ENCODE results near the gene RHEBL1. TPM values are rescaled to one million over a fixed set of nuclear protein-coding genes. Genes with fewer than 3 reads are reported as not detected.

Gene RHEBL1
- total and polyA plus RNA-seq, 9 donors, result 1.2 to 3.4 (median 1.7) TPM

DNA sequence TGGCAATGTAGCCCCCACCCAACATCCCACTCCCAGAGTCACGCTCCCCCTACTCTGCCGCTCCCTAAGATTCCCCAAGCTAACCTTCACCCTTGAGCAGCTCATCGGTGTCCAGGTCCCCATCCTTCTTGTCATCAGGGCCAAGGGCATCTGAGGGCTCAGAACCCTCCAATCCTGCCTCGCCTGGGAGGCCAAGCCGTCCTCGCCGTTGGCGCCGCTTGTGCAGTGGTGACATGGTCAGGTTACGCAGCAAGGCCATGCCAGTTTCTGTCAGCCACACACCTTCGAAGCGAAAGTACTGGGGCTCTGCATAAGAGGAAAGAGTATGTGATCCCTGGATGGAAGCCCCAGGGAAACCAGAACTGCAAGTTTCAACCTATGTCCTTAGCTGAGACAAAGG, 25.1 kb downstream of the RHEBL1 start:
- Histone ChIP-seq H3K9me3 (replicated peaks; ENCODE audit: control insufficient read depth, low read depth, low read length) (no peaks in the 10 kb centered on the region), H3K4me3 (ENCODE audit: low read length) (no peak overlapping the region), H3K36me3 (ENCODE audit: control insufficient read depth, insufficient read depth, low read length) (peaks cover 99% of the 10 kb centered on the region), H3K27ac (ENCODE audit: low read length) (no peak overlapping the region), H3K4me1 (ENCODE audit: control insufficient read depth, insufficient read depth, low read length) (no peaks in the 10 kb centered on the region), H3K27me3 (ENCODE audit: control insufficient read depth, insufficient read depth, low read length) (no peaks in the 10 kb centered on the region)
- DNase-seq, result no peak
- WGBS (ENCODE audit: insufficient coverage), result 97% methylated on average over 12 of the region's 12 CpGs

DNA sequence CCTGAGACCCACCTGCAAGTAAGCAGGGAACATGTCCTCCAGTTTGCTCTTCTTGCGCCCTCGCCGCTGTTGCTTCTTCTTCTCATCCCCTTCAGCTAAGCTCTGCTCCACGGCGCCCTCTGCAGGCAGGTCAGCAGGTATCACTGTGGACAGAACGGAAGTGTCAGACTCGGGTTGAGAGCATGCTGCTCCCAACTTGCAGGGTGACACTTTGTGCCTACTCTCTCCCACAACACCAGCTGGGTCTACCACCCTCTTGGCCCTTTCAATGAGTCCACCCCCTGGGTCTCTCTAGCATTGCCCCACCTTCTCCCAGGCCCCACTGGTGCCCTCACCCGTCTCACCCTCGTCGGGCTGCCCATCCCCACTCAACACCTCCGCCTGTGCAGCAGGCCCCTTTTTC, 25.9 kb downstream of the RHEBL1 start:
- WGBS (ENCODE audit: insufficient coverage), result 47% methylated on average over 10 of the region's 11 CpGs

DNA sequence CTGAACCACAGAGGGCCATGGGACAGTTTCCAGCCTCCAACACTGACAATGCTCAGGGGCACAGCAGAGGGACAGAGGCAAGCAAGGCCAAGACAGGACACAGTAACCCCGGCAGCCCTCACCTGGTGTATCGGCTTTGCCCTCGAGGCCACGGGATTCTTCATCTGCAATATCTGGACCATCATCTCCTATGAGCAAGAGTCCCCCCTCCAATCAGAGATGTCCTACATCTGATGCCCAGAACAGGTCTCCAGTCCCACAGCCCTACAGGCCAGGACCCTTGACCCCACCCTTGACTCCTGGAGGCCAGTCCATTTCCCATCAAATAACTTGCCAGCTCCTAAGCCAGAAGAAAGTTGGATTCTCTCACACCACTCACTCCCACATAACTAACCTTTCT, 26.5 kb downstream of the RHEBL1 start:
- H3K27me3 ChIP-seq (ENCODE audit: control insufficient read depth, insufficient read depth, low read length), result no peaks in the 10 kb centered on the region
- H3K4me3 ChIP-seq (ENCODE audit: low read length), result no peak overlapping the region
- H3K27ac ChIP-seq (ENCODE audit: low read length), result no peak overlapping the region
- no peaks in the 10 kb centered on the region for H3K4me1 ChIP-seq (ENCODE audit: control insufficient read depth, insufficient read depth, low read length)
- no peak for DNase-seq
- peaks cover 99% of the 10 kb centered on the region for H3K36me3 ChIP-seq (ENCODE audit: control insufficient read depth, insufficient read depth, low read length)
- H3K9me3 ChIP-seq (replicated peaks; ENCODE audit: control insufficient read depth, low read depth, low read length), result no peaks in the 10 kb centered on the region
- WGBS (ENCODE audit: insufficient coverage), result no CpG with 5 or more reads among the region's 4 CpGs

More for the DNA sequence above, 25.9 kb downstream of the RHEBL1 start:
- H3K4me3 ChIP-seq (ENCODE audit: low read length), result no peak overlapping the region
- peaks cover 99% of the 10 kb centered on the region for H3K36me3 ChIP-seq (ENCODE audit: control insufficient read depth, insufficient read depth, low read length)
- H3K4me1 ChIP-seq (ENCODE audit: control insufficient read depth, insufficient read depth, low read length), result no peaks in the 10 kb centered on the region
- no peaks in the 10 kb centered on the region for H3K27me3 ChIP-seq (ENCODE audit: control insufficient read depth, insufficient read depth, low read length)
- DNase-seq, result no peak
- H3K9me3 ChIP-seq (replicated peaks; ENCODE audit: control insufficient read depth, low read depth, low read length), result no peaks in the 10 kb centered on the region
- H3K27ac ChIP-seq (ENCODE audit: low read length), result no peak overlapping the region

DNA sequence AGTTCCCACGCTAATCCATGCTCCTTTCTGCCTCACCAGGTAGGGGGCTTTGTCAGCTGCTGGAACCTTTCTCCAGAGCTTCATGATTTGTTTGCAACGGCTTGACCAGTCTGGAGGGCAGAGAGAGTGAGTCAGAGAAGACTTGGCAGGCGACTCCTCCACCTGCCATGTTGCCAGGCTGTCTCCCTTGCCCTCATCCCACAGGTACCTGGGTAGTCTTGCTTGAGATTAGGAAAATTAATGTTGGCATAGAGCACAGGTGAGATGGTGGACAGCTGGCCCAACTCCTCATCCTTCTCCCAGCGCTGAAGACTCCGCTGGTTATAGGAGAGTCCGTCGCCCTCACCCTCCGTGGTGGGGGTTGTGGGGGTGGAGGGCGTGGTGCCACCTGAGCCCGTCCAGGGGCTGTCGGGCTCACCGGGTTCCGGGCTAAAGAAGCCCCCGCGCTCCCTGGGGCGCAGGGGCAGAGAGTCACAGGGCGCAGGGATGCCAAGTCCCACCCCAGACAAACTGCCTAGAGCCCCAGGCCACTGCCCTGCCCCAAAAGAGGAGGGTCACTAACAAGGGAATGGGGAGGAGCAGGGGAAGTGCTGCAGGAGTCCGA, 27.8 kb downstream of the RHEBL1 start:
- H3K9me3 ChIP-seq (replicated peaks; ENCODE audit: control insufficient read depth, low read depth, low read length), result no peaks in the 10 kb centered on the region
- no peaks in the 10 kb centered on the region for H3K27me3 ChIP-seq (ENCODE audit: control insufficient read depth, insufficient read depth, low read length)
- 55% methylated on average over 1 of the region's 18 CpGs for WGBS (ENCODE audit: insufficient coverage)
- H3K36me3 ChIP-seq (ENCODE audit: control insufficient read depth, insufficient read depth, low read length), result peaks cover 99% of the 10 kb centered on the region
- H3K4me3 ChIP-seq (ENCODE audit: low read length), result no peak overlapping the region
- no peak for DNase-seq
- no peaks in the 10 kb centered on the region for H3K4me1 ChIP-seq (ENCODE audit: control insufficient read depth, insufficient read depth, low read length)
- no peak overlapping the region for H3K27ac ChIP-seq (ENCODE audit: low read length)

DNA sequence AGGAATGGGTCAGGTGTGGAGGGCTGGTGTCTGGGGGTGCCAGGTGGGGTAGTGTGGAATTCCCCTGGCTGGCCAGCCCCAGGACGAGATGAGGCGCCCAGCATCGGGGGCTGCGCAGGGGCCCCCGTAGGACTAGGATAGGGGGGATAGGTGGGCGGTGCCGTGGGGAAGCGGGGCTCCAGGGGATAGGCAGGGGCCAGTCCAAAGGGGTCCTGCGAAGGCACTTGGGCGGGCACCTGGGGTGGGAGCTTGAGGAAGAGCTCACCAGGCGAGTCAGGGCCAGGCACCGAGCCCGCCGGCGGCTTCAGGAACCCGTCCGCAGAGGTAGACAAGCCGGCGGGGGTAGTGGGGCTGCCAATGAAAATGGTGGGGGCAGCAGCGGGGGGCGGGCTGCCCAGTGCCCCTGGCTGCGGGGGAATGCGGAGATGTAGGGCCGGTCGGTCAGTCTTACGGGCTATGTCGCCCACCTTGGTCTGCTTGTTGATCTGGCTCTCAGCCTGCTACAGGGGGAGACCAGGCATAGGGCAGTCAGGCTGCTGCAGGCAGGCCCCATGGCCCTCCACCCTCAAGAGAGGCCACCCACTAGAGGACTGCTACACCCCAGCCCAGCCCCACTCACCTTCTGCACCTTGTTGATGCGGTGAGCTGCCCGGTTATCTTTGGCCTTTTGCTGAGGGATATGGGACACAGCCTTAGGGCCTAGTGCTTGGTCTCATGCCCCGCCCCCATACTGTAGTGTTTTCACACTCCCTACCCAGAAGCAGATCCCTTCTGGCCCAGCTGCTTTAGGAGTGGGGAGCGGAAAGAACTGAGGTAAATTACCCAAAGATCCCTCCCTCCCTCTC, 28.5 kb downstream of the RHEBL1 start:
- no peak overlapping the region for H3K27ac ChIP-seq (ENCODE audit: low read length)
- H3K36me3 ChIP-seq (ENCODE audit: control insufficient read depth, insufficient read depth, low read length), result peaks cover 98% of the 10 kb centered on the region
- H3K4me3 ChIP-seq (ENCODE audit: low read length), result no peak overlapping the region
- 91% methylated on average over 26 of the region's 31 CpGs for WGBS (ENCODE audit: insufficient coverage)
- no peaks in the 10 kb centered on the region for H3K27me3 ChIP-seq (ENCODE audit: control insufficient read depth, insufficient read depth, low read length)
- H3K9me3 ChIP-seq (replicated peaks; ENCODE audit: control insufficient read depth, low read depth, low read length), result no peaks in the 10 kb centered on the region
- H3K4me1 ChIP-seq (ENCODE audit: control insufficient read depth, insufficient read depth, low read length), result no peaks in the 10 kb centered on the region
- no peak for DNase-seq

DNA sequence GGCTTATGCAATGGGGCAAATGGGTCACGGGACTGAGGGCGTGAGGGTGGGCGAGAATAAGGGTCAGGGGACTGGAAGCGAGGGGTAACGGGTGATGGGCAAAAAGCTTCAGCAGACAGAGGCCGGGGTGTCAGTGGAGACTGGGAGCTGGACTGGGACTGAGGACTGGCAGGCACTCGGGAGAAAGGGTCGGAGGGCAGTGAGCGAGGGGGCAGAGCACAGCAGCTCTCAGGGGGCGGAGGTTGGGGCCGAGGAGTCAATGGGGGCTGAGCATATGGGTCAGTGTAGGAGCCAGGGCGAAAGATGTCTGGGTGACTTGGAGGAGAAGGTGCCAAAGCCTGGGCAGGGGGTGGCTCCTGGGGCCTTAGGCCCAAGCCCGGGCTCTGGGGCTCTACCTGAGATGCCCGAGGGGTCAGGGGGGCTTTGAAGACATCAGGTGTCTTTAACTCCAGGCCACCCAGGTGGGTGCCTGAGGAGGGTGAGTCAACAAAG, 29.4 kb downstream of the RHEBL1 start:
- no peak for DNase-seq
- Histone ChIP-seq H3K27ac (ENCODE audit: low read length) (no peak overlapping the region), H3K27me3 (ENCODE audit: control insufficient read depth, insufficient read depth, low read length) (no peaks in the 10 kb centered on the region), H3K9me3 (replicated peaks; ENCODE audit: control insufficient read depth, low read depth, low read length) (no peaks in the 10 kb centered on the region), H3K36me3 (ENCODE audit: control insufficient read depth, insufficient read depth, low read length) (peaks cover 89% of the 10 kb centered on the region), H3K4me3 (ENCODE audit: low read length) (no peak overlapping the region), H3K4me1 (ENCODE audit: control insufficient read depth, insufficient read depth, low read length) (no peaks in the 10 kb centered on the region)
- WGBS (ENCODE audit: insufficient coverage), result 92% methylated on average over 14 of the region's 14 CpGs

DNA sequence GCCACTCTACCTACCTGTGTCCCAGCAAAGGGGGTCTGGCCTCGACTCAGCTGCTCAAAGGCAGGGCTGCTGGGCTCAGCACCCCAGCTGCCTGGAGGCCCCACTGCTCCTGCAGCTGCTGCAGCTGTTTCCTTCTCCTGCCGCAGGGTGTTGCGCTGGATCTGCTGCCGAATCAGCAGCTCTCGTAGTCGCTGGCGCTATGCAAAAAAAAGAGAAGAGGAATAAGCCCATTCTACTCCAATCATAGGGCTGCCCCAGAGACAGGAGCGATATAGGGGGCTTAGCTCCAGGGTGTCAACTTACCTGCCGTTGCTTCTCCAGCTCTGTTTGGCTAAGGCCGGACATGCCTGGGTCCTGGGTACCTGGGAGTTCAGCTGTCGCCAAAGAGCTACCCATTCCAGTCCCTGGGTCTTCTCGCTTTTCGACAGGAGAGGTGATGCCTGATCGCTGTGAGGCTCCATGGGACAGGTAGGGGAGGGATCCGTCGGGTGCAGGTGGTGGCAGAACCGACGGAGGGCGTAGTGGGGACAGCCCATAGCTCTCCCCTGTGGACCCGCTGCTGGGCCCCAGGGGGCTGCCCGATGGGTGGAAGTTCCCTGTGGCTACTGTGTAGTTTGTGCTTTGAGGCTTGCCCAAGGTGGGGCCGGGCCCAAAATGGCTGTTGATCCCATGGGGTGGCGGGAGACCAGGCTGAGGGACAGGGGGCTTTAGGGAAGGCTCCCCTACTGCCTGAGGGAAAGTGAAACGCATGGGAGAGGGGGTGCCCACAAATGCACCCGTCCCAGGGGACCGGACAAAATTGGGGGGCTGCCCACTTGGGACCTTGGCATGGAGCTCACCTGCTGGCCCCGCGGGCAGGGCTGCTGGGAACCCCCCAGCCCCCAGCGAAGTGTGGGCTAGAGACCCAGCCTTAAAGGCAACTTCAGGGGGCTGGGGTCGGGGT, 30.1 kb downstream of the RHEBL1 start:
- Histone ChIP-seq H3K36me3 (ENCODE audit: control insufficient read depth, insufficient read depth, low read length) (peaks cover 89% of the 10 kb centered on the region), H3K4me3 (ENCODE audit: low read length) (no peak overlapping the region), H3K27me3 (ENCODE audit: control insufficient read depth, insufficient read depth, low read length) (no peaks in the 10 kb centered on the region), H3K4me1 (ENCODE audit: control insufficient read depth, insufficient read depth, low read length) (no peaks in the 10 kb centered on the region), H3K9me3 (replicated peaks; ENCODE audit: control insufficient read depth, low read depth, low read length) (no peaks in the 10 kb centered on the region), H3K27ac (ENCODE audit: low read length) (no peak overlapping the region)
- no peak for DNase-seq
- 91% methylated on average over 20 of the region's 30 CpGs for WGBS (ENCODE audit: insufficient coverage)

DNA sequence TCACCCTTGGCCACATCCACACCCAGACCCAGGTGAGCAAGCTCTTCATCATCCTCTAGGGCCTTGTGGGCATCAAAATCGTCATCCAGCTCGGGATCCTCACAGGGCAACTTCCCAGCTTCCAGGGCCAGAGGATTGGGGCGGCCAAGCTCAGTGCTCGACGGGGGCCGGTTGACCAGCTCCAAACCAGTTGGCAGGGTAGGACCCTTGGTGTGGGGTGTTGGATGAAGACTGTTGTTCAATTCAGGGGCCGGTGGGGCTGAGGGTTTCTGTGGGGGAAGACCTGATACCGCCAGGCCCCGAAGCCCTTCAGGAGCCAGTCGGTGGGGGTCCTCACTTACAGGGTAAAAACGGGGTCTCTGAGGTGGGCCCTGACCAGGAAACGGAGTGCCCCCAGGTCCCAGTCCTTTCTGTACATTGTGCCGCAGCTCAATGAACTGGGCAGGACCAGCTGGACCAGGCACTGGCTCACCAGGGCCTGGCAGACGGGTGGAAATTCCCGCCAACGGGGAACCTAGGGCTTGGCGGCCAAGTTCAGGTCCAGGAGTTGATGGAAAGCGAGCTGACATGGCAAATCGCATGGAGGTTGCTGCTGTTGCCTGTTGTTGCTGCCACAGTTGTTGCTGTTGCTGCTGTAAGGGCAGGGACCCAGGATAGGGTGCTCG, 31.4 kb downstream of the RHEBL1 start:
- DNase-seq, result no peak
- WGBS (ENCODE audit: insufficient coverage), result 91% methylated on average over 20 of the region's 20 CpGs
- Histone ChIP-seq H3K27me3 (ENCODE audit: control insufficient read depth, insufficient read depth, low read length) (no peaks in the 10 kb centered on the region), H3K9me3 (replicated peaks; ENCODE audit: control insufficient read depth, low read depth, low read length) (no peaks in the 10 kb centered on the region), H3K4me1 (ENCODE audit: control insufficient read depth, insufficient read depth, low read length) (peaks cover 10% of the 10 kb centered on the region), H3K4me3 (ENCODE audit: low read length) (no peak overlapping the region), H3K36me3 (ENCODE audit: control insufficient read depth, insufficient read depth, low read length) (peaks cover 89% of the 10 kb centered on the region), H3K27ac (ENCODE audit: low read length) (no peak overlapping the region)

DNA sequence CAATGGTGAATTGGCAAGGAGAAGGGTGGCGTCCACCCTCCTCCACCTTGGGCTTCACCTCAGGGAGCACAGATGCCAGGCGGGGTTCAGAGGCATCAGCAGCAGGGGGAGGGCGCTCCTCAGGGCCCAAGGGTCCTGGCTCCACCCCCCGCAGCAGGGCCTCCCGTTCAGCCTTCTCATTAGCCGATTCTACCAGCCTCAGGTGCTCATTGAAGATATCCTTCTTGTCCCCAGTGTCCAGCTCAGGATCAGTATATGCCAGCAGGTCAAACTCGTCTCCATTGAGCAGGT, 31.9 kb downstream of the RHEBL1 start:
- Histone ChIP-seq H3K27ac (ENCODE audit: low read length) (no peak overlapping the region), H3K4me3 (ENCODE audit: low read length) (no peak overlapping the region), H3K4me1 (ENCODE audit: control insufficient read depth, insufficient read depth, low read length) (peaks cover 16% of the 10 kb centered on the region), H3K27me3 (ENCODE audit: control insufficient read depth, insufficient read depth, low read length) (no peaks in the 10 kb centered on the region), H3K36me3 (ENCODE audit: control insufficient read depth, insufficient read depth, low read length) (peaks cover 89% of the 10 kb centered on the region), H3K9me3 (replicated peaks; ENCODE audit: control insufficient read depth, low read depth, low read length) (no peaks in the 10 kb centered on the region)
- WGBS (ENCODE audit: insufficient coverage), result 91% methylated on average over 5 of the region's 7 CpGs
- DNase-seq, result no peak

All from muscle of leg (tissue), 11 donors.